Measurements from ENCODE around the gene ZNF831. TPM values are rescaled to one million over a fixed set of nuclear protein-coding genes. Genes with fewer than 3 reads are reported as not detected.

Gene ZNF831
- total RNA-seq, 1 donor from 2014 or later: 4.0 TPM

- no peaks in the 10 kb centered on the region for H3K4me1 Mint-ChIP-seq
- POLR2A ChIA-PET: no interaction called here
- intact Hi-C loops (cut with micrococcal nuclease): no loop called here
- no peak for TF ChIP-seq CTCF (IDR thresholded peaks at IDR 0.05)
- H3K27me3 Mint-ChIP-seq: no peaks in the 10 kb centered on the region
- no peak overlapping the region for H3K27ac Mint-ChIP-seq
- H3K9me3 Mint-ChIP-seq: no peaks in the 10 kb centered on the region
- DNase-seq (no peak), ATAC-seq (ENCODE audit: low read depth) (no peak)
- H3K4me3 Mint-ChIP-seq: no peak overlapping the region
- CTCF ChIA-PET: interaction anchor here (0.6 to 1.8 kb wide), 3 partner anchors 126 to 344 kb away, joined by 4 to 9 read pairs (median 5); no protein-coding TSS in a partner anchor
- H3K36me3 Mint-ChIP-seq (ENCODE audit: low read depth): peaks cover 29% of the 10 kb centered on the region
Measured at GRCh38 chr20:59214073-59214472, 50.5 kb downstream of the ZNF831 start.

- peaks cover 25% of the 10 kb centered on the region for H3K36me3 Mint-ChIP-seq (ENCODE audit: low read depth)
- no peak for ATAC-seq (ENCODE audit: low read depth)
- H3K4me3 Mint-ChIP-seq: no peak overlapping the region
- POLR2A ChIA-PET: no interaction called here
- CTCF ChIA-PET: interaction anchor here (1.1 to 1.6 kb wide), 4 partner anchors 127 to 347 kb away, joined by 3 to 4 read pairs (median 4); no protein-coding TSS in a partner anchor
- no peak for TF ChIP-seq CTCF (IDR thresholded peaks at IDR 0.05)
- H3K27ac Mint-ChIP-seq: no peak overlapping the region
- no peak for DNase-seq
- intact Hi-C loops (cut with micrococcal nuclease): no loop called here
- no peaks in the 10 kb centered on the region for H3K9me3 Mint-ChIP-seq
- no peaks in the 10 kb centered on the region for H3K27me3 Mint-ChIP-seq
- H3K4me1 Mint-ChIP-seq: no peaks in the 10 kb centered on the region
Measured at GRCh38 chr20:59214606-59215547, 51.3 kb downstream of the ZNF831 start.

GRCh38 chr20:59217173-59217572 lies 53.6 kb downstream of the ZNF831 start:
- Mint-ChIP-seq H3K4me3 (no peak overlapping the region), H3K27me3 (no peaks in the 10 kb centered on the region), H3K4me1 (peaks cover 4% of the 10 kb centered on the region), H3K9me3 (no peaks in the 10 kb centered on the region), H3K36me3 (ENCODE audit: low read depth) (peaks cover 21% of the 10 kb centered on the region), H3K27ac (no peak overlapping the region)
- DNase-seq (no peak), ATAC-seq (ENCODE audit: low read depth) (no peak)
- CTCF ChIA-PET: no interaction called here
- intact Hi-C loops (cut with micrococcal nuclease): no loop called here
- POLR2A ChIA-PET: interaction anchor here (0.7 kb wide), 1 partner anchor 144 kb away, joined by 5 read pairs; no protein-coding TSS in a partner anchor
- TF ChIP-seq CTCF (IDR thresholded peaks at IDR 0.05): no peak

- H3K4me3 Mint-ChIP-seq: no peak overlapping the region
- intact Hi-C loops (cut with micrococcal nuclease): no loop called here
- H3K27me3 Mint-ChIP-seq: peaks cover 3% of the 10 kb centered on the region
- peaks cover 9% of the 10 kb centered on the region for H3K4me1 Mint-ChIP-seq
- TF ChIP-seq CTCF (IDR thresholded peaks at IDR 0.05): no peak
- H3K9me3 Mint-ChIP-seq: no peaks in the 10 kb centered on the region
- no peak for DNase-seq
- no peak for ATAC-seq (ENCODE audit: low read depth)
- CTCF ChIA-PET: interaction anchor here (0.6 to 1.2 kb wide), 2 partner anchors 10 to 122 kb away, joined by 3 to 4 read pairs; no protein-coding TSS in a partner anchor
- peaks cover 19% of the 10 kb centered on the region for H3K36me3 Mint-ChIP-seq (ENCODE audit: low read depth)
- POLR2A ChIA-PET: no interaction called here
- no peak overlapping the region for H3K27ac Mint-ChIP-seq
Measured at GRCh38 chr20:59217794-59218280, 54.2 kb downstream of the ZNF831 start.

GRCh38 chr20:59219211-59219610 lies 55.6 kb downstream of the ZNF831 start:
- H3K4me3 Mint-ChIP-seq: no peak overlapping the region
- ChIA-PET POLR2A (no interaction called here), CTCF (no interaction called here)
- DNase-seq (no peak), ATAC-seq (ENCODE audit: low read depth) (no peak)
- H3K27ac Mint-ChIP-seq: no peak overlapping the region
- H3K9me3 Mint-ChIP-seq: no peaks in the 10 kb centered on the region
- no peak for TF ChIP-seq CTCF (IDR thresholded peaks at IDR 0.05)
- H3K36me3 Mint-ChIP-seq (ENCODE audit: low read depth): peaks cover 11% of the 10 kb centered on the region
- peaks cover 11% of the 10 kb centered on the region for H3K4me1 Mint-ChIP-seq
- H3K27me3 Mint-ChIP-seq: peaks cover 6% of the 10 kb centered on the region
- intact Hi-C loops (cut with micrococcal nuclease): no loop called here
